Gastrocnemius medialis (tissue), 4 donors: ENCODE measurements around the gene KCNIP3. TPM values are rescaled to one million over a fixed set of nuclear protein-coding genes. Genes with fewer than 3 reads are reported as not detected.

Source experiments
- ATAC-seq, 2 donors: fragments of 150-250 bp; one replicate each; pipeline ENCODE4 v1.9.1; 2016
- DNase-seq, 2 donors: peaks; one replicate each; pipeline ENCODE4 v3.0.0-alpha.2; 2019
- H3K27ac ChIP-seq, 4 donors: fragments of 200-600 bp; sonication (generic); 1 replicate in 1 of 4; 2 replicates in 3 of 4; pipeline ENCODE4 v1.5.1; 2016 to 2018; ENCODE audit warnings: mild to moderate bottlenecking in 2 of 4, moderate library complexity in 1 of 4
- H3K27me3 ChIP-seq, 3 donors: fragments of 200-600 bp; sonication (generic) in 2 of 3; 1 replicate in 1 of 3; 2 replicates in 2 of 3; pipeline versions ENCODE4 v1.5.1 to v1.6.0; 2016 to 2019; ENCODE audit warnings: mild to moderate bottlenecking in 1 of 3, moderate library complexity in 1 of 3
- H3K36me3 ChIP-seq, 2 donors: fragments of 200-600 bp; sonication (generic) in 1 of 2; one replicate each; pipeline ENCODE4 v1.5.1; 2017 to 2018
- H3K4me1 ChIP-seq, 2 donors: fragments of 200-600 bp; sonication (generic) in 1 of 2; one replicate each; pipeline ENCODE4 v1.5.1; 2016 to 2017; ENCODE audit warnings: mild to moderate bottlenecking in 2 of 2
- H3K4me3 ChIP-seq, 4 donors: fragments of 200-600 bp; sonication (generic) in 3 of 4; 1 replicate in 1 of 4; 2 replicates in 3 of 4; pipeline ENCODE4 v1.5.1; 2016 to 2019; ENCODE audit warnings: mild to moderate bottlenecking in 2 of 4
- H3K9me3 ChIP-seq, 3 donors: fragments of 200-600 bp; sonication (generic) in 2 of 3; 1 replicate in 1 of 3; 2 replicates in 2 of 3; pipeline ENCODE4 v1.5.1; 2016 to 2019
- POLR2A ChIP-seq, 2 donors: fragments of 450-650 bp; IDR thresholded peaks; one replicate each; pipeline ENCODE4 v1.6.1; 2017; ENCODE audit warnings: antibody characterized with exemption in 2 of 2, mild to moderate bottlenecking in 2 of 2, moderate library complexity in 2 of 2
- in situ Hi-C, 4 donors: fragments of 200-750 bp; cut with MboI; loops; one replicate each; pipeline versions ENCODE4 v1.15.0 to v1.8.0; 2017; ENCODE audit warnings: low sequenced_read_pairs in 4 of 4
- intact Hi-C: fragments of 100-400 bp; cut with DNase I; formaldehyde crosslinking; loops from one replicate; pipeline ENCODE4 v1.15.1; 2023; ENCODE audit warnings: low total_unique reads
- total RNA-seq, 4 donors: library from RNA; depleted of rRNA; stranded (reverse); fragments of >200 nt; gene quantifications; one replicate each; pipeline versions ENCODE4 v1.1.0 to v1.2.3, GENCODE V29; 2016
- TF ChIP-seq, protein P1 (sequence below), 5 experiments: fragments of 450-650 bp in 3 of 5; fragments of 200-600 bp in 2 of 5; sonication (generic) in 2 of 5; IDR thresholded peaks in 4 of 5; conservative IDR thresholded peaks in 1 of 5; 1 replicate in 4 of 5; 2 replicates in 1 of 5; pipeline ENCODE4 v1.5.1; 2016 to 2019; ENCODE audit warnings: antibody characterized with exemption in 5 of 5, mild to moderate bottlenecking in 3 of 5, moderate library complexity in 3 of 5

Gene KCNIP3
- total RNA-seq, 4 donors from 2014 or later: 0.55 to 2.9 (median 1.0) TPM

DNA sequence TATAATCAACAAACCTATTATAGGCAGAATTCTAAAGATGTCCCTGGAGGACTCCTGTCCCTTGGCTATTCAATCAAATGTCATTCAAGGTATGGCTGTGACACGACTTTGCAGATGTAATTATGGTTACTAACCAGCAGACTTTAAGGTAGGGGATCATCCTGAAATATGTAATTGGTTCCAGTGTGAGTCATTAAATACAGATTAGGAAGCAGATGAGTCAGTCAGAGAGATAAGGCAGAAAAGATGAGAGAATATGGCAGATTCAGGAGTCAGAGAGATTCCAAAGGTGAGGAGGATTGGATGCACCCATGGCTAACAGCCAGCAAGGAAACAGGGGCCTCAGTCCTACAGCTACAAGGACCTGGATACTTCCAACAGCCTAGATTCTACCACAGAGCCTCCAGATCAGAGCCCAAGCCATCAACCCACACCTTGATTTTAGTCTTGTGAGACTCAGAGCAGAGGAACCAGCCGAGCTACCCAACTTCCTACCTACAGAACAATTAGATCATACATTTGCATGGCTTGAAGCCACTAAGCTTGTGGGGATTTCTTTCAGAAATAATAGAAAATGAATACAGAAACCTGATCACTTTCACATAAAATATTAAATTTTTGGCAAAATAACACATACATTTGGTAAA lies 34.1 kb upstream of the KCNIP3 start:
- Histone ChIP-seq H3K4me3 (no peak overlapping the region), H3K27me3 (no peaks in the 10 kb centered on the region), H3K9me3 (no peaks in the 10 kb centered on the region), H3K4me1 (no peaks in the 10 kb centered on the region), H3K36me3 (no peaks in the 10 kb centered on the region), H3K27ac (no peak overlapping the region)
- TF ChIP-seq, protein P1, sequence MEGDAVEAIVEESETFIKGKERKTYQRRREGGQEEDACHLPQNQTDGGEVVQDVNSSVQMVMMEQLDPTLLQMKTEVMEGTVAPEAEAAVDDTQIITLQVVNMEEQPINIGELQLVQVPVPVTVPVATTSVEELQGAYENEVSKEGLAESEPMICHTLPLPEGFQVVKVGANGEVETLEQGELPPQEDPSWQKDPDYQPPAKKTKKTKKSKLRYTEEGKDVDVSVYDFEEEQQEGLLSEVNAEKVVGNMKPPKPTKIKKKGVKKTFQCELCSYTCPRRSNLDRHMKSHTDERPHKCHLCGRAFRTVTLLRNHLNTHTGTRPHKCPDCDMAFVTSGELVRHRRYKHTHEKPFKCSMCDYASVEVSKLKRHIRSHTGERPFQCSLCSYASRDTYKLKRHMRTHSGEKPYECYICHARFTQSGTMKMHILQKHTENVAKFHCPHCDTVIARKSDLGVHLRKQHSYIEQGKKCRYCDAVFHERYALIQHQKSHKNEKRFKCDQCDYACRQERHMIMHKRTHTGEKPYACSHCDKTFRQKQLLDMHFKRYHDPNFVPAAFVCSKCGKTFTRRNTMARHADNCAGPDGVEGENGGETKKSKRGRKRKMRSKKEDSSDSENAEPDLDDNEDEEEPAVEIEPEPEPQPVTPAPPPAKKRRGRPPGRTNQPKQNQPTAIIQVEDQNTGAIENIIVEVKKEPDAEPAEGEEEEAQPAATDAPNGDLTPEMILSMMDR (IDR thresholded peaks at IDR 0.05 in 4 of 5, conservative IDR thresholded peaks at IDR 0.05 in 1 of 5): no peak
- no peak for TF ChIP-seq POLR2A (IDR thresholded peaks at IDR 0.05)
- in situ Hi-C loops: no loop called here
- intact Hi-C loops: no loop called here
- DNase-seq (no peak), ATAC-seq (no peak)

- in situ Hi-C loops (no loop called here), intact Hi-C loops (no loop called here)
- no peak for DNase-seq
- no peak for ATAC-seq
- no peak overlapping the region for H3K4me3 ChIP-seq
- H3K9me3 ChIP-seq: no peaks in the 10 kb centered on the region
- H3K4me1 ChIP-seq: no peaks in the 10 kb centered on the region
- TF ChIP-seq, protein P1 (IDR thresholded peaks at IDR 0.05 in 4 of 5, conservative IDR thresholded peaks at IDR 0.05 in 1 of 5): no peak
- no peak for TF ChIP-seq POLR2A (IDR thresholded peaks at IDR 0.05)
- no peak overlapping the region for H3K27ac ChIP-seq
- H3K36me3 ChIP-seq: no peaks in the 10 kb centered on the region
- no peaks in the 10 kb centered on the region for H3K27me3 ChIP-seq
Observed at GRCh38 chr2:95264624-95265023, 32.5 kb upstream of the KCNIP3 start.

GRCh38 chr2:95265182-95265581 lies 32.0 kb upstream of the KCNIP3 start:
- in situ Hi-C loops: no loop called here
- H3K9me3 ChIP-seq: no peaks in the 10 kb centered on the region
- no peaks in the 10 kb centered on the region for H3K36me3 ChIP-seq
- no peaks in the 10 kb centered on the region for H3K4me1 ChIP-seq
- no peak for DNase-seq
- TF ChIP-seq, protein P1 (IDR thresholded peaks at IDR 0.05 in 4 of 5, conservative IDR thresholded peaks at IDR 0.05 in 1 of 5): no peak
- TF ChIP-seq POLR2A (IDR thresholded peaks at IDR 0.05): no peak
- no peak overlapping the region for H3K27ac ChIP-seq
- intact Hi-C loops: no loop called here
- H3K27me3 ChIP-seq: no peaks in the 10 kb centered on the region
- no peak for ATAC-seq
- H3K4me3 ChIP-seq: no peak overlapping the region

GRCh38 chr2:95266781-95267430 lies 30.2 kb upstream of the KCNIP3 start:
- Histone ChIP-seq H3K4me1 (no peaks in the 10 kb centered on the region), H3K4me3 (no peak overlapping the region), H3K9me3 (no peaks in the 10 kb centered on the region), H3K36me3 (no peaks in the 10 kb centered on the region), H3K27ac (no peak overlapping the region), H3K27me3 (no peaks in the 10 kb centered on the region)
- TF ChIP-seq, protein P1 (IDR thresholded peaks at IDR 0.05 in 4 of 5, conservative IDR thresholded peaks at IDR 0.05 in 1 of 5): no peak
- TF ChIP-seq POLR2A (IDR thresholded peaks at IDR 0.05): no peak
- intact Hi-C loops: no loop called here
- no peak for ATAC-seq
- DNase-seq: no peak
- in situ Hi-C loops: no loop called here
